Measurements from ENCODE around the gene RYR3.
"Not testable (repeated sequence)": the region's sequence is repeated elsewhere in the genome, so short reads cannot be mapped to it uniquely, and the experiment has no call there.

Gene RYR3

DNA sequence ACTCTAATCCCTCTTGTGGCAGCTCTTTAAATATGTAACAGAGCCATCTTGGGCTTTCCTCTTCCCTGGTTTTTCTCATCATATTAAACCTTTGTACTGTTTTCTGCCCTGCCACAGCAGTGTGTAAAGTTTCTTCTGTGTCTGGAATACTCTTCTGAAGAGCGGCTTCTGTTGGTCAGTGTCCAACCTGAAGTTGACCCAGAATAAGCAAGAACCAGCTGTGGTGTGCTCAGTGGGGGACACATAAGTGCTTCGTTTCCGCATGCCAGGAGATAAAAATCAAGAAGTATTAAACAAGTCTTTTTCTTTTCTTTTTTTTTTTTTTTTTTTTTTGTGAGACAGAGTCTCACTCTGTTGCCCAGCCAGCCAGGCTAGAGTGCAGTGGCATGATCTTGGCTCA lies 484.3 kb downstream of the RYR3 start:
- DNase-seq, result no peak

DNA sequence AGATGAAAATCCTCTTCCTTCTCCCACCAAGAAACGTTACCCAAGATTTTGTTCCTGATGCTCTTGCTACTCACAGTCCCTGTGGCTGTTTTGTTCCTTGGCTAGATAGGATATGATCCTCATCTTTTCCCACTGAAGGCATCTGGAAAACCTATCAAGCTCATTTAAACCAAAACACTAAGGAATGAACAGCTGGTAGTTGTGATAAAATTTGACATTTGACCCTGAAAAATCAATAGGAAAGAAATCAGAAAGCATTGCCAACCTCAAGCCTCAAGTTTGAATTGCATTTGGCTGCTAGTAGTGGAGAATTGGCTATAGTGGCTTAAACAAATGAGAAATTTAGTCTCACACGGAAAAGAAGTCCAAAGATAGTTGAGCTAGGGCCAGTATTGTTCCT lies 486.9 kb downstream of the RYR3 start:
- no peak for DNase-seq

DNA sequence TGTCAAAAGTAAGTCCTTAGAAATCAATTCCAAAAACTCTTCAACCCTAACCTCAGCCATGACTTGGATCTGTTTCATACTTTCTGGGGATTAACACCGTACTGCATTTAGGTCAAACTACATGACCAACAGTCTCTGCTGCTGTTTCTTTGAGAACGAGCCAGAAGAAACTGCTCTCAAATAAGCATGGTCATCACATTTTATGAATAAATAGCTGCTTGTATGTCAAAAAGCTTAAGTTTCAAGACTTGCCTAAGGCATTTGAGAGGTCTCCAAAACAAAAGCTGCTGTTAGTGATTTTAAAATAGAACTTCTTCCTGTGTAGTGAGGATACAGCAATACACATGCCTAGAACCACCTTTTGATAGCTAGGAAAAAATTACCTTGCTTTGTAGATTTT lies 491.2 kb downstream of the RYR3 start:
- no peak for DNase-seq

DNA sequence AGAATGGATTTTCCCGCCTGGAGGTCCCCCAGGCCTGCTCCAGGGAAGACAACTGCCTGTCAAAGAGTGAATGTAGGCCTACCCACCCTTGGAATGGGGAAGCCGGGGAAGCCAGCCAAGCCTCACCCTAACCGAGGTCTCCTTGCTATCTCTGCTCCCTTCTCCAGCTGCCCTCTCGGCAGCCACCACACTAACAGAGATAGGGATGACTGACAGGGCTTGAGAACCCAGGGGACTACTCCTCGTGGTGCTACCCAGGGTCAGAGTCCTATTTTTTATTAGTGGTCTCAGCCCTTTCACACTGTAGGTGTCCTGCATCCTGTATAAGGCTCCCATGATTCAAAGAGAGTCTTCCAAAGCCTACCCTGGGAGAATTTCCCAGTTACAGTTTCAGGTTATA lies 496.9 kb downstream of the RYR3 start:
- DNase-seq, result no peak

DNA sequence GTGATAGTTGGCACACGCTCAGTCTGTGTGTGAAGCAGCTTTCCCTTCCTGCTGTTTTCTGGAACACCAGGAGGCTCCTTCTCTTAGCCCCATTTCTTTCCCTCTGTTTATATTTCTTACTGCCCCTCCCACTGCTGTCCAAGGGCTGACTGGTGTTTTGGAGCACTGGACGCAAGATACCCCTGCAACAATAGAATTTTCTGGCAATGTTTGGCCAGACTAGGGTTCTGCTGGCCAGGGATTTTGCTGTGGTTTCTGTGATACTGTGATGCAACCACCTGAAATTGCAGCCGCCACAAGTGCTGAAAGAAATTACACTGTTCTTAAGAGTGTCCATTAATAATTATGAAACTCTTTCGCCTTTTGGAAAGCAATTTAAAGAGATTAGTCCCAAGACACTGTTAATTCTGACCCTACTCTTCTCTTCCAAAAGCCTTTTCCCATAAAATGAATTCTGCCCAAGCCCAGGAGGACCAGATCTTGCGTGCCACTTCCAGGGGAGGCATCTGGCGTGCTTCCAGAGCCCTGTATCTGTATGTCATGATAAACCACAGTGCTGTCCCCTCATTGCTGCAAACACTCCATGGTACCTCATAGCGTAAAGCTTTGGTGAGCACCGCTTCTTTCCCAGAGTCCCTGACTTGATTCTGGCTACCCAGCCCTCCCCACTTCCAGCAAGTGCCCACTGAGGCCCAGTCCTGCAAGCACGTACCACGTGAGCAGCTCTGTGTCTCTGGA lies 498.1 kb downstream of the RYR3 start:
- no peak for DNase-seq

DNA sequence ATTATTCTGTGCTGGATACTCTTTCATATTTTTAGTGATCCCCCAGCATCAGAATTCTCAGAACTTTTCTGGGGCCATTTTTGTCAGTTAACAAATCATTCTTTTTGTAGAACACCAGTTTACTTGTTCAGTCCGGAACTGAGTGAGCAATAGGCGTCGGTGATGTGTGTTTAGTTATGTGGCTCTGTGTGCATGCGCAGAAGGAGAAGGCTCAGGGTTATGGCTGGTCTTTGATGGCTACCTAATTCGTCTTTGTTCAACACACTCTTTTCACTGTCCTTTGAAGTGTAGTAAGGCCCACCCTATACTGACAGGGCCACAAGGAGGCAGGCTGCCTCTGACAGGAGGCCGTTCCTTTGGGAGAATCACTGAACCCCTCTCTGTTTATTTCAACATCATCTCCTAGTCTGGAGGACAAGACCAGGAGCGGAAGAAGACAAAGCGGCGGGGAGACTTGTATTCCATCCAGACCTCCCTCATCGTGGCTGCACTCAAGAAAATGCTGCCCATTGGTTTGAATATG lies 499.4 kb downstream of the RYR3 start:
- no peak for DNase-seq

DNA sequence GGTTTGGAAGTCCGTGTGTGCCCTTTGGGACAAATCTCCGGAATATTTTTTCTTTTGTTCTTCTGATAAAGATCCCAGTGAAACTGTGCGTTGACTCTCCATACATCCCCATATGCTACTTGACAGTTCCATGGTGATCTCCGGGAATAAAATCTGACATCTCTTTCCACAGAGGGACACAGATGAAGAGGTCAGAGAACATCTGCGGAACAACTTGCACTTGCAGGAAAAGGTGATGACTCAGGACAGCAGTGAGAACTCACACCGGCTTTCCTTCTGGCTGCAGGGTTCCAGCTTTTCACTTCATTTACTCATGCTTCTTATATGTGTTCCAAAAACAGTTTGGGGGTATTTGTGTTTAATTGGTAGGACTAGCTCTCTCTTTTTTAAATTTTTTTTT lies 500.0 kb downstream of the RYR3 start:
- DNase-seq, result no peak

DNA sequence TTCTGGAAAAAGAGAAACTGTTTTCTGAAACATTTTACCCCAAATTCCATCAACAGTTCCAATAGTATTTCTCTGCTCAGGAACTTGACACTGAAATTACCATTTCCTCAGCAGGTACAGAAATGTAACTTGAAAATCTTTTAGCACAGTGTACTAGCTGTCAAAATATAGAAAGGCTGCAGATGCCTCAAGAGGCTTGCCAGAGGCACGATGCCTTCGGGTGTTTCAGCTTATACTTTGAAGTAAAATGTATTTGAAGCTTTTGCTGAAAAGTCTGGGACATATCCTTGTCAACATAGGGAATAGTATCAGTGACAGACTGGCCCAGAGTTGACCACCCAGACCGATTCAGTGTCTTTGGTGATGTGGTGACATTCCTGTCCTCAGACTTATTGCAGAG lies 503.1 kb downstream of the RYR3 start:
- no peak for DNase-seq

DNA sequence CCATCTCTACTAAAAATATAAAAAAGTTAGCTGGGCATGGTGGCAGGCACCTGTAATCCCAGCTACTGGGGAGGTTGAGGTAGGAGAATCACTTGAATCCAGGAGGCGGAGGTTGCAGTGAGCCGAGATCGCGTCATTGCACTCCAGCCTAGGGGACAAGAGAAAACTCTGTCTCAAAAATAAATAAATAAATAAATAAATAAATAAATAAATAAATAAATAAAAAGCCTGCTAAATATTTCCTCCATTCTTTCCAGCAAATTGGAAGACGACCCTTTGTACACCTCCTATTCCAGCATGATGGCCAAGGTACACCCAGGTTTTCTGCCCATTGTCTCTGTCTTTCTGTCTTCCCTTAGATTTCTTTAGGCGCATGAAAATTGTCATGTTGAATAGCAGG lies 508.7 kb downstream of the RYR3 start:
- DNase-seq, result not testable (repeated sequence)

DNA sequence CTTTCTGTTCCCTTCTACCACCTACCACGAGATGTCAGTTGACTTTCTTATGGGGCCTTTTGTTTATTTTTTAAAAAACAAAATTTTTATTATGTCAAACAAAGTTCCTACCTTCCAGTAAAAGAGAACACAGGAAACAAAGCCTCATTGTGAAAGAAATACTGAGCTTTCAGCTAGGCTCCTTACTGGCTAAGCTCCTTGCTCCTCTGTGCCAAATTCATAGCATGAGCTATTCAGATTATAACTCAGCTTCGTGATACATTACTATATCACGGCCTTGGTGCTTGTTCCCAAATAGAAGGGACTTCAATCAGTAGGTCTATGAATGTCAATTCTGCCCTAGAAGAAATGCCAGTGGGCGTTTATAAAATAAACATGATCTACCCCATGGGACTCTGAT lies 511.7 kb downstream of the RYR3 start:
- DNase-seq, result no peak

DNA sequence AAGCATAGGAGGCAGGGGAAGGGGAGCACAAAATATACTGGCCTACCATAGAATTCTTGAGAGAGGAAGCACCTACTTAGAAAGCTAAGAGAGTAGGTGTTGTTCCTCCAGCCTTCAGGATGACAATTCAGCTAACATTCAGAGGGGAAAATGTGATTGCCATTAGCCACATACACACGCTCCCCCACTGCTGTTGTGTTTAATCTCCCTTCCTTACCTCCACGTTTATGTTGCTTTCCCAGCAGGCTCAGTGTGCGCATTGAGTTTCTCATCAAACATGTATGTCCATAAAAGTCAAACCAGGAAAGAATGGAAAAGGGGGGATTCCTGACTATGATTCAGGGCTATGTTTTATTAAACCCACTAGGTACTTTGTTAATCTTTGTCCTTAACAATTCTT lies 512.4 kb downstream of the RYR3 start:
- DNase-seq, result no peak

DNA sequence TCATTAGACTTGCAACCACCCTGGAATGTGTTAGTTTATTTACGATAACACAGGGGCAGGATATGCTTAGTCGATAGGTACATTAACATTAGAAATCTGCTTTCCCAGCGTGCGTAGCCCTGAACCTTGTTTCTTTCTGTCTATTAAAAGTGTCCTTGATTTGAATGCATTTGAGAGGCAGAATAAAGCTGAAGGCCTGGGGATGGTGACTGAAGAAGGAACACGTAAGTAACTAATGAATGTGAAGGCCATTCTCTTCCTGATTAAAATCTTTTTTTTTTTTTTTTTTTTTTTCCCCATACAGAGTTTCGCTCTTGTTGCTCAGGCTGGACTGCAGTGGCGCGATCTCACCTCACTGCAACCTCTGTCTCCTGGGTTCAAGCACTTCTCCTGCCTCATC lies 514.7 kb downstream of the RYR3 start:
- no peak for DNase-seq

DNA sequence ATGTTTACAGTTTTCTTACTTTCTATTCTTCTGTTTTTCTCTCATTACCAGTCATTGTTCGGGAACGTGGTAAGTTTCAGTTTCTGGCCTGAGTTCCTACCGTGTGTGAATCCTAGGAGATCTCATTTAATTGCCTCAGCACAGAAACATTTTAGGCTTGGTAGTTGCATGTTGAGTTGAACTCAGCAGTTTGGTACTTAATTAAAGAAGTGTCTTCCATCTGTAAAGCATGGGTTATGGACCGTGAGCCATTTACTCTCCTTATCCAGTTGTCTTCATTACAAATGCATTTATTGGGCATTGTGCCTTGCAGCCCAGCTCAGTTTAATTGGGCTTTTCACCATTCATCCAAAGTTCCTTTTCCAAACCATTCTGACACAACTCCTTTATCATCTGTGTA lies 515.4 kb downstream of the RYR3 start:
- DNase-seq, result no peak

DNA sequence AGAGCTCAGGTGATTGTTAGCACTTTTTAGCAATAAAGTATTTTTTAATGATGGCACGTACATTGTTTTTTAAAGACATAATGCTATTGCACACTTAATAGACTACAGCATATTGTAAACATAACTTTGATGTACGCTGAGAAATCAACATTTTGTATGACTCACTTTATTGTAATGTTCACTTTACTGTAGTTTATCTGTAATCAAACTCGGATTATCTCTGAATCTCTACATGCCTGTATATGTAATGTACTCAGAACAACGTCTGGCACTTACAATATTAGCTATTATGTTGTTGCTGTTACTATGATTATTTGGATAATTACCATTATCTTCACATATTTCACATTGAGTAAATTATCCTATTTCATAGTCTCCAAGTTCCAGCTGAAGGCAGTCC lies 519.6 kb downstream of the RYR3 start:
- DNase-seq, result no peak

DNA sequence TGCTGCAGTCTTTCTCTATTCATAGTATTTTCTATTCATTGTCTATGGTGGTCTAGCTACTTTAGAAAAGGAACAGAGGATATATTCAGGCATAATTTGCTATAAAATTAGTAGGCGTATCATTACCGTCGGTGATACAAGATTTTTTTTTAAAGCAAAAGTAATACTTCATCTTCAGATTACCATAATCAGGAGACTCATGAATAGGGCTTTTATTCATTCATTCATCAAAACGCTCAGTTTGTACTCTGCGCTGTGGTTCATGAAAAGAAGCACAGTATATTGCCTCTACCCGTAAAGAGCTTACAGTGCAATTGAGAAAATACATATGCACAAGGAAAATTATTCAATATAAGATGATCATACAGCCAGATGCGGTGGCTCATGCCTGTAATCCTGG lies 520.9 kb downstream of the RYR3 start:
- no peak for DNase-seq

DNA sequence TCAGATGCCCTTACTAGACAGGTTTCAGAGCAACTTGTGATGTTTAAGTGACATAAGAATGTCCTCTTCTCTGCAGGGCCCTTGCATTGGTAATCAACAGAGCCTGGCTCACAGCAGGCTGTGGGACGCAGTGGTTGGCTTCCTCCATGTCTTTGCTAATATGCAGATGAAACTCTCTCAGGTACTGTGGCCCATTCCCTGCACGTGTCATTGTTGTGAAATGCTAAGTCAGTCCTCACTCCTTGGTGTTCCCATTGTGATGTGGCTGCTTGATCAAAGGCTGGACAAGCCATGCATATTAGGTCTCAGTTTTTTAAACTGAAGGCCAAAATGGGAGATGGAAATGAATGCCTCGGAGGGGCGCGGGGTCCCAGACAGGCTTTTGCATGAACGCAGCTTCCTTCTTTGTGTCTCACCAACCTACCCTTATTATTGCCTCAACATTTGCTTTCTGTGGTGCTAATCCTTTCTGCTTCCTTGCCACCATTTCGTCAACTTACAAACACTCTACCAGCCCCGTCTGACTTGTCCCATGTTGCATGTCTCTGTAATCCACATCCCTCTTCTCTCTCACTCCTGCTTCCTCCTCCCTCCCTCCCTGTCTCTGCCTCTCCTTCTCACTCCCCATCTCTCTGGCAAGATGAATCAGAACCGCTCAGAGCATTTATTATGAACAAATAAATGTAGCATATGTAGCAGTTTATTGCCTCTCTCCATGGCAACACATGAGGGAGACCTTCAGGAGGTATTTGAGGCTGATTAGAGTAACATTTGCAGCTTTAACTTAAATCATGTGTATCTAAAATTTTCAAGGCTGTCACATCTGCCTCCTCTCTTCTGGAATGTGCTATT lies 524.4 kb downstream of the RYR3 start:
- no peak for DNase-seq

DNA sequence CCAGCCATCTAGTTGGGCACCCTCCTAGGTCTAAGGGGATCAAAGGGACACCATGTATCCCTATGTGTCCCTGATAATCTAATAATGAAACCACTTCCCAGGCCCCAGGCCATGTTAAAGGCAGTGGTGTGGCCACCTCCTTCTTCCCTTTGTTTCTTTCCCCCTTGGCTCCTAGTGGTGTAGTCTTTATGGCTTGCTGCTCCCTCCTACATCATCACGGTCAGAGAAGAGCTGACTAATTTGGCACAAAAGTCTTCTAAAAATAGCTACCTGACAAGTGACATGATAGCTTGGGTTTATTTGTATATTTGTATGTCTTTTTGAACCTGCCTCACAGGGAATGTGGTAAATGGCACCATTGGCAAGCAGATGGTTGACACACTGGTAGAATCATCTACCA lies 526.5 kb downstream of the RYR3 start:
- DNase-seq, result no peak

DNA sequence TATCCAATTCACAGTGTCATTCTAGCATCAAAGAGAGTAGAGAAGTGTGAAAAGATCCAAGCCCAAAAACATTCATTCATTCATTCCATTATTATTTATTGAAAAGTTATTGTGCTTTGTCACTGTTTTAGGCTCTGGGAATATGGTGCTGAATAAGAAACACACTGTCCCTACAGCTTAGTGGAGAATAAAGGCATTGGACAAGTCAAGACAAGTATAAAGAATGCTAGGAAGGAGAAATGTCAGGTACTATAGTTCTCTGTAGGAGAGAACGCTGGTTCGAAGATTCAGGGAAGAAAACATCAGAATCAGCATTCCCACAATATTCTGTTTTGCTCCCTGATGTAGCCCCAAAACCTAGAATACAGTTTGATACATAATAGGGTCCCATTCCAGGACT lies 528.8 kb downstream of the RYR3 start:
- no peak for DNase-seq

DNA sequence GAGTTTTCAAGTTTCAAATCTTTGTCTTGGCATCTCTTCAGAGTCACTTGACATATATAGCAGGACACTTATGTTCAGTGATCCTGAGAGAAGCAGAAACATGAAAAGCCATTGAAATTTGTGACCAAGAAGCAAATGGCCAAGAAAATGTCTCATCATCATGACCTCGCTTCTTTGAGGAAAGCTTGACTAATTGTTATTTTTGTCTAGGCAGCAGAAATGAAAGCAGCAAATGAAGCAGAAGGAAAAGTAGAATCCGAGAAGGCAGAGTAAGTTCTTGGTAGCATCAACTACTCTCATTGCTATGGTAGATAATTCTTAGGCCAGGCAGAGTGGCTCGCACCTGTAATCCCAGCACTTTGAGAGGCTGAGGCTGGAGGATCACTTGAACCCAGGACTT lies 529.8 kb downstream of the RYR3 start:
- DNase-seq, result no peak

DNA sequence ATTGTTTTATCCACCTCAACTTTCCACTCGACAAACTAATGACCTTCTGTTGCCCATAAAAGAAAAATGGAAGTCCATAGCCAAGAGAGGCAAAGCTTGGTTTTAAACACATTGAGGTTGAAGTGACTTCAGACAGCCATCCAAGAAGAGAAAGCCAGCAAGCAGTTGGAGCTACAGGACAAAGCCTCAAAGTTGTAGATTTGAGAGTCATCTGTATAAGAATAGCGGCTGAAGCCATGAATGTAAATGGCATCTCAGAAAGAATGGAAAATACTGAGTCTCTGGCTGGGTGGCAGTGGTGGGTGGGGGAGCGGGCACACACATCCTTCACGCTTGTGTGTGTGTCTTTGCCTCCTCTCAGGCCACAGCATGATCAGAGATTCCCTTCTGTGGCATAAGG lies 533.4 kb downstream of the RYR3 start:
- no peak for DNase-seq

DNA sequence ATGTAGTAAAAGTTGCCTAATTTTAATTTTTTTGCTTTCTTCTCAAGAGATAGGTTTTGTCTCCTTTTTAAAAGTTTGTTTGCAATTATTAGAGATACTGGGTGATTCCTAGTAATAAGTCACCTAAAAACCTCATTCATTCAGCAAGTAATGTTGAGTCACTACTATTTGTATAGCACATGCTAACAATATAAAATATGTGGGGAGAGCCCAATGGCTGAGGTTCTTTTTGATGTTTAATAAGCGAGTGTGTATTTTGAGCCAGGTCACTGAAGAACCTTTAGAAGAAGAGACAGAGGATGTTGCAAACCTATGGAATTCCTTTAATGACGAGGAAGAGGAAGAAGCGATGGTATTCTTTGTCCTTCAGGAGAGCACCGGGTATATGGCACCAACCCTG lies 533.8 kb downstream of the RYR3 start:
- DNase-seq, result no peak

DNA sequence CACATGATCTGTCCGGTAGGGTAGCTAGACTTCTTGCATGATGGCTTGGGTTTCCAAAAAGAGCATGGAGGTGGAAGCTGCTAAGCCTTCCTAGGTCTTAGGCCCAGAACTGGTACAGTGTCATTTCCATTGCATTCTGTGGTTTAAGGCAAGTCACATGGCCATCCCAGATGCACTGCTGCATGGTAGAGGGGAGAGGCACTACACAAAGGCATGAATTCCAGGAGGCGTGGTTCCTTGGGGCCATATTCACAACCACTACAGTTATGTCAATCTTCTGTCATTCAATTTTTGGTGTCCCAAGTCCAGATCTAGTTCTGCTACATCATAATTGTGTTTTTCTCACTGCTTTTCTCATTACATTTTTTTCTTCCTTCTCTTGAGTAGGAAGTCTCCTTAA lies 535.4 kb downstream of the RYR3 start:
- DNase-seq, result no peak

DNA sequence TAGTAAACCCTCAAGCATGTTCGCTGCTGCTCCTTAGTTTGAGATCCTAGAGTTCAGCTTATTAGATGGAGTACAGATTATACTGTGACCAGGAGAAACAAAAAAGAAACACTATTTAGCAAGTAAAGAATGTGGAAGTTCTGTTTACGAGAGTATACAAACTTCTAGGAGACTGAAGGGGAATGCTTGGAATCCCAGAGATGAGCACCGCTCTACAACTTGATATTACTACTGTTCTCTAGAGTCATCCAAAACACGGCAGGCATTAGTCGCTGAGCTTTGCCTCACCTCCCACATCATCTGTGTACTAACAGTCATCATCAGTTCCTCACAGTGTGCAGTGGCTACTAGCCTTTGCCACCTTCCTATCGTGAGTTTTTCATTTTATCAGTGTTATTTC lies 536.1 kb downstream of the RYR3 start:
- DNase-seq, result no peak

DNA sequence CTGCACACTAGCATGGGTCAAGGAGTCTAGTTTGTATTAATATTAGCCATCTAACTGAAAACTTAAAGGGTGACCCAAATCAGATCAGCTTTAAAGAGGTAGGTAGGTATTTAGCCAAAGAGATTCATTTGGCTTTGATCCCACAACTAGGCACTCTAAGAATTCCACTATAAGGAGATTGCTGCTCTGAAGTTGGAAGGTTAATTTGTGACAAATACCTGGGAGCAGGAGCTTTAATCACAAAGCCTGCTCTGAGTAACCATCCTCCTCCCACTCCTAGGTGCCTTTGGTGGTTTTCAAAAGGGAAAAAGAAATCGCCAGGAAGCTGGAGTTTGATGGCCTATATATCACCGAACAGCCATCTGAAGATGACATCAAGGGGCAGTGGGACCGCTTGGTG lies 537.2 kb downstream of the RYR3 start:
- no peak for DNase-seq

DNA sequence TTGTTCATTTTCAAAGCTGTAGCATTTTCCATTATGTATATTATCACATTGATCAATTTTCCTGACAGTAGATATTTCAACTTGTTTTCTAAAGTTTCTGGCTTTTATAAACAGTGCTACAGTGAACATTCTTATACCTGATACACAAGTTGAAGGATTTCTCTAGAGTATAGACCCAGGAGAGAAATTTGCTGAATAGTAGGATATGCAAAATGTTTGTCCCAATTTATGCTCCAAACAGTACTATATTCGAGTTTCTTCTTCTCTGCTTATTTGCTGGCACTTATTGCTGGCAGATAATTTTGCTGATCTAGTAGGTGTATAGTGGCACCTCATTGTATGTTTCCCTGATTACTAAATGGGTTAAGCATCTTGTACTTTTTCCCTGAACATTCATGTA lies 540.3 kb downstream of the RYR3 start:
- DNase-seq, result no peak

Measured in bone marrow (tissue), 2 donors.